GM21526 (cell line): ENCODE data around the gene NGRN.
A peak's percentile ranks its signal among the peaks of the same experiment; 100 is the strongest.

Experiments
- ATAC-seq: cut with Tn5 transposase; IDR thresholded peaks from one replicate; pipeline ENCODE4 v1.9.1; 2021; ENCODE audit warnings: moderate library complexity; ENCODE audit not compliant: unreplicated experiment, low FRiP score

The NGRN gene

GRCh38 chr15:90265271-90266060 is at the start of gene NGRN:
TSS of gene NGRN (plus strand) at chr15:90265672. CDS start at chr15:90265713, 41 bp downstream.
- peak; percentile 93 for ATAC-seq

DNA sequence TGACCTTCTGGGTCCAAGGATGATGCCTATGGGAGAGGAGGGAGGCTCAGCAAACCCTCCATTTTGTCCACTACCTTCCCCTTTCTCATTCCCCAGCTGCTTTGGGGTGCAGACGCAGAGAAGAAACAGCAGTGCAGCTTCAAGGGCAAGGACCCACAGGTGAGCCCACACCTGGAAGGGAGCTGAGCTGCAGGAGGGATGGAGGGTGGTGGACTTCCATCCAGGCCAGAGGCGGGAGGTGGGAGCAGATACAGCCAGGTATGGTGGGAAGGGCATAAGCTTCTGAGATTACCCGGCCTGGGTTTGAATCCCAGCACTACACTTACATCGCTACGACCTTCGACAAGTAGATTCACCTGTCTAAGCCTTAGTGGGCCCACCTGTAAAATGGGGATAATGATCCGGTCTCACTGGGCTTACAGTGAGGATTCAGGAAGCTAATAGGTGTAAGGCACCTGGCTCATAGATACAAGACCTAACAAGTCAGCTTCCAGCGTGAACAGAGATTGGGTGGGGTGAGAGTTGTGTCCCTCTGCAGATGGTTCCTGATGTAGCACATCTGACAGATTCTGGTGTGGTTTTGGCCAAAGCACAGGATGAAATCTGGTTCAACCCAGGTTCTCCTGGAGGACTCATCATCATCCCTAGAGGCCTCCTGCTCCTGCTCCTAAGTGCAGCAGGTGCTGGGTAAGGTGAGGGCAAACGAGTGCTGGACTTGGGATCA is 47.6 kb upstream of the NGRN start:
- no peak for ATAC-seq

DNA sequence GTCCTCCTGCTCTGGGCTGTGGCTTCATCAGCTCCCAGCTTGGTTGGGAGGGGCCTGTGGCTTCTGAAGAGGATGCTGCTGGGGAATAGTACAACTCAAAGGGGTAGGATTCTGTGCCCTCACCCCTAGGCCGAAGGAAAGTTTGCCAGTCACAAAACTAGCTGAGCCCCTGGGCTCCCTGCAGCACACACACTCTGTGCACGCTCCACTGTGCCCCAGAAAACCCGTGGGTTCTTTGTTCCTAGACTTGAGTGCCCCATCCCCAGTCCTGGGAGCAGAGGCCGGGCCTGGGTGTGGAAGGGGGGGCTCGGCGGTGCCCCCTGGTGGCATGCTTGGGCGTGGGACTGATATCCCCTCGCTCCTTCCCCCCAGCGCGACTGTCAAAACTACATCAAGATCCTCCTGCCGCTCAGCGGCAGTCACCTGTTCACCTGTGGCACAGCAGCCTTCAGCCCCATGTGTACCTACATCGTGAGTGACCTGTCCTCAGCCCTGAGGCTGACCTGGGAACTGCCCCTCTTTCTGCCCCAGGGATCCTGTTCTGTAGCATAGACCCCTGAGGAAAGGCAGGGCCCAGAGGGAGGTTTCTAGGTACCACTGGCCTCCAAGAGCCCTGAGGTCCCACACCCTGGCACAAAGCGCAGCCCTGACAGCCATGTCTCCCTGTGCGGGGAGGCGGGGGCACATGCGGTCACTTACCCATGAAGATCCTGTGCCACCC is 45.9 kb upstream of the NGRN start:
- no peak for ATAC-seq

GRCh38 chr15:90221246-90221900 is 44.1 kb upstream of the NGRN start:
- no peak for ATAC-seq

GRCh38 chr15:90222547-90222946 is 42.9 kb upstream of the NGRN start:
- no peak for ATAC-seq

DNA sequence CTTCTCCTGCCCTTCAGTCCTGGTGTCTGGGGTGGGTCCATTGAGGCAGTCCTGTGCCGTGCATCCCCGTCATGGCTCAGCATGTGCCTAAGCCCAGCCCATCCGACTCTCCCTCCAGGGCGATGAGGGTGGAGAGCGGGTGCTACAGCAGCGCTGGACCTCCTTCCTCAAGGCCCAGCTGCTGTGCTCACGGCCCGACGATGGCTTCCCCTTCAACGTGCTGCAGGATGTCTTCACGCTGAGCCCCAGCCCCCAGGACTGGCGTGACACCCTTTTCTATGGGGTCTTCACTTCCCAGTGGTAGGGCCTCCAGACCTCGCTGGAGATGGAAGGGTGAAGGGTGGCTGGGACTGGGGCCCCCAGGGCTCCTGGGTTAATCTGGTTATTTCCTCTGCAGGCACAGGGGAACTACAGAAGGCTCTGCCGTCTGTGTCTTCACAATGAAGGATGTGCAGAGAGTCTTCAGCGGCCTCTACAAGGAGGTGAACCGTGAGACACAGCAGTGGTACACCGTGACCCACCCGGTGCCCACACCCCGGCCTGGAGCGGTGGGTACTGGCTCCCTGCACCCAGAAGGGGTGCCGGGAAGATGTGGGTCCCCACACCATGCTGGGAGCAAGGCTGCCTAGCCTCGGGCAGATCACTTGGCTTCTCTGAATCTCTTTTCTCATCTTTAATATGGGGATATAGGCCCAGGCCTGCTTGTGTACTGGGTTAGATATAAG is 41.9 kb upstream of the NGRN start:
- ATAC-seq = no peak

- no peak for ATAC-seq
These were observed 40.4 kb upstream of the NGRN start for GRCh38 chr15:90225047-90225446.

- ATAC-seq = no peak
These were observed 39.8 kb upstream of the NGRN start for GRCh38 chr15:90225504-90226234.

GRCh38 chr15:90227336-90227735 is 38.1 kb upstream of the NGRN start:
- no peak for ATAC-seq

- no peak for ATAC-seq
These were observed 37.4 kb upstream of the NGRN start for GRCh38 chr15:90227816-90228772.

- ATAC-seq = no peak
These were observed 36.5 kb upstream of the NGRN start for GRCh38 chr15:90228960-90229359.

DNA sequence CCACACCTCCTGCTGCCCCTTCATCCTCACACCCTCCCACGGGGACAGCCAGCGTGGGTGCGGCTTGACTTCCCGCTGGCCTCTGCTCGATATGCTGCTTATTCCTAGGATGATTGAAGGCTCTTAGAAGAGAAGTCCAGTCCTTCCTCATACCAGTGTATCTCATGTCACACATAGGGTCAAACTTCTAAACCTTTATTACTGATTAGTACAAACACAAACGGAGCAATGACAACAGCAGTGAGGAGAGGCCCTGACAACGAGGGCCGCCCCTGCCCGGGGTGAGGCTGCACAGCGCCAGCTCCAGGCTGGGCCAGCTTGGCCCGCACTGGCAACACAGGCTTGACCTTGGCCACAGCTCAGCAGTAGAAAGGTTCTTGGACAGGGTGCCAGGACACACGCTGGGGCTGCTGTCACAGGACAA is 35.4 kb upstream of the NGRN start:
- no peak for ATAC-seq

- no peak for ATAC-seq
These were observed 34.9 kb upstream of the NGRN start for GRCh38 chr15:90230610-90231009.

DNA sequence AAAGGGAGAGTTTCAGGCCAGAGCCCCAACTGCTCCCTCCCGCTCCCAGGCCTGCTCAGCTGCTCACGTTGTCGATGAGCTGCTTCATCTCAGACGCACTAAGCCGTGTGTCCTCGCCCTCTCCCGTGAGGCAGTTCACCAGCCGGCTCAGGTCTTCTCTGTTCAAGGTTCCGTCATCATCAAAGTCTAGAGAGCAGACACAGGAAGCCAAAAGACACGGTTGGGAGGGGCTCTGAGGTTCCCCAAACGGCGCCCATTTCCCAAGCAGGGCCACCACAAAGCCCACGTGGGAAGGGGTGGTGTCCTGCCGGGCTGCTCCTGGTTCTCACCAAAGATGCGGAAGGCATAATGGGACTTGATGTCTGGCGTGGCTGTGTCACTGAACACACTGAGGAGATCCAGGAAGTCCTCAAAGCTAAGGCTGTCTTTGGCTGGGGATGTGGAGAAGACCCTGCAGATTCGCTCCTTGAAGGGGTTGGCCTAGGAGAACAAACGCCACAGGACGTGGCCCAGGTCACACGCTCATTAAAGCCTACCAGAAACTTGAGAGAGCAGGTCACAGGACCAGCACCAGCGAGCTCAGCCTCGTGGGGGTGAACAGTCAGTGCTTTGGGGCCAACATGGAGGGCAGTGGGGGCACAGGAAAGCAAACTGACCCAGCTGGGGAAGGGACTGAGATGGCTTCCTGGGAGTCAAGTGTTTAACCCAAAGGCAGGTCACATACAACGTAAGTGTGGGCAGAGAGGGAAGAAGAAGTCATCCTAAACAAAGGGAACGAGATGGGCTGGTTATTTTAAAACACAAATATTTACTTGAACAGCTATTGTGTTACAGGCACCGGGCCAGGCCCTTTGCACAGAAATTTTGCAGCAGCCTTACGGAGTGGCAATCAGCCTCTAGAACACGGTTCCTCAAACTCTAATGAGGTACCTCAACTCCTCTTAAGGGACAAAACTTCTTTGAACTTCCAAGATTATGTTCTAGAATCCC is 34.1 kb upstream of the NGRN start:
- ATAC-seq = no peak

DNA sequence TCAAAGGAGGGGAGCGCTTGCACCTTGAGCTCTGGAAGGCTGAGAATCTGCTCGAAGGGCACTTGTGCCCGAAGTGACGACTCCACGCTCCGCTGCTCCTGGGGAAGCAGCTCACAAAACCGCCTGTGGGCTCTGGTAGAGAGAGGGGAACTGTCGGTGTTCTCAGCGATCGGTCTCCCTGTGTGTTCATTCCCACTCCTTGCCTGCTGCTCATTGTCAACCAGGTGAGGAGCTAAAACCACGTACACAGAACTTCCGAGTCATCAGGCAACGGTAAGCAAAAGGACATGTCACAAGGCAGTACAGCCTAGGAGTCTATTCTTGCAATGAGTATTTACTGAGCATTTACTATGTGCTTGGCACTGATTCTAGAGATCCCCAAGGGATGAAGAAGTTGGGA is 33.3 kb upstream of the NGRN start:
- no peak for ATAC-seq

GRCh38 chr15:90232941-90233386 is 32.5 kb upstream of the NGRN start:
- no peak for ATAC-seq
